HepG2 (cell line): ENCODE measurements around the gene HPD. TPM values are rescaled to one million over a fixed set of nuclear protein-coding genes. Genes with fewer than 3 reads are reported as not detected.

Experiments
- BATF2 ChIP-seq: sonication (generic); formaldehyde crosslinking; IDR thresholded peaks from 2 replicates; pipeline ENCODE4 v1.8.0; 2022; ENCODE audit warnings: mild to moderate bottlenecking, missing genetic modification reagents, moderate library complexity
- CSRNP1 ChIP-seq: sonication (generic); formaldehyde crosslinking; IDR thresholded peaks from 2 replicates; pipeline ENCODE4 v1.8.1; 2023; ENCODE audit warnings: mild to moderate bottlenecking, missing genetic modification reagents
- EP300 ChIP-seq, 3 experiments: sonication (generic) in 1 of 3; formaldehyde crosslinking in 1 of 3; IDR thresholded peaks; 2 replicates each; pipeline versions ENCODE4 v1.5.1 to v1.6.1; 2011 to 2020; ENCODE audit warnings: low read depth in 2 of 3, low read length in 2 of 3, borderline replicate concordance in 1 of 3, improper control_type of control experiment in 1 of 3, mild to moderate bottlenecking in 1 of 3, missing genetic modification reagents in 1 of 3, moderate library complexity in 1 of 3
- FIP1L1 ChIP-seq: fragments of 200-400 bp; formaldehyde crosslinking; IDR thresholded peaks from 2 replicates; pipeline ENCODE4 v1.6.1; 2018; ENCODE audit warnings: low read depth, mild to moderate bottlenecking, low read length, moderate library complexity, borderline replicate concordance; ENCODE audit not compliant: insufficient read depth
- KLF15 ChIP-seq: sonication (generic); formaldehyde crosslinking; IDR thresholded peaks from 2 replicates; pipeline ENCODE4 v1.8.1; 2023; ENCODE audit warnings: borderline replicate concordance, mild to moderate bottlenecking, inconsistent platforms, missing genetic modification reagents, mixed read lengths
- NR2F1 ChIP-seq, 2 experiments: fragments of 450-650 bp in 1 of 2; formaldehyde crosslinking in 1 of 2; IDR thresholded peaks; 2 replicates each; pipeline versions ENCODE4 v1.5.0 to v1.6.1; 2016 to 2020; ENCODE audit warnings: mild to moderate bottlenecking in 1 of 2, missing compliant biosample characterization in 1 of 2, missing genetic modification reagents in 1 of 2, moderate library complexity in 1 of 2
- PRDM4 ChIP-seq: sonication (generic); formaldehyde crosslinking; IDR thresholded peaks from 2 replicates; pipeline ENCODE4 v1.9.0; 2021; ENCODE audit warnings: missing genetic modification reagents, borderline replicate concordance
- RAD51 ChIP-seq: fragments of 450-650 bp; IDR thresholded peaks from 2 replicates; pipeline ENCODE4 v1.6.1; 2016; ENCODE audit warnings: borderline replicate concordance
- SAP130 ChIP-seq: IDR thresholded peaks from 2 replicates; pipeline ENCODE4 v1.6.1; 2016; ENCODE audit warnings: low read depth
- TAF15 ChIP-seq: fragments of 200-400 bp; formaldehyde crosslinking; IDR thresholded peaks from one replicate; pipeline ENCODE4 v1.6.1; 2018; ENCODE audit warnings: mild to moderate bottlenecking, low read depth, low read length; ENCODE audit not compliant: poor library complexity, severe bottlenecking
- TARDBP ChIP-seq: sonication (generic); formaldehyde crosslinking; IDR thresholded peaks from 2 replicates; pipeline ENCODE4 v1.8.0; 2022; ENCODE audit warnings: mild to moderate bottlenecking, missing genetic modification reagents
- TMF1 ChIP-seq: sonication (generic); formaldehyde crosslinking; IDR thresholded peaks from 2 replicates; pipeline ENCODE4 v1.8.1; 2022; ENCODE audit warnings: low read depth, missing genetic modification reagents
- ZBTB33 ChIP-seq: sonication (generic); formaldehyde crosslinking; IDR thresholded peaks from 2 replicates; pipeline ENCODE4 v1.4.0; 2020; ENCODE audit warnings: missing genetic modification reagents
- ZBTB8A ChIP-seq: sonication (generic); formaldehyde crosslinking; IDR thresholded peaks from 2 replicates; pipeline ENCODE4 v1.4.0; 2020; ENCODE audit warnings: mild to moderate bottlenecking, low read depth, missing genetic modification reagents, borderline replicate concordance
- ZNF160 ChIP-seq: sonication (generic); formaldehyde crosslinking; IDR thresholded peaks from 2 replicates; pipeline ENCODE4 v1.8.0; 2022; ENCODE audit warnings: mild to moderate bottlenecking, inconsistent platforms, missing genetic modification reagents
- ZNF337 ChIP-seq: sonication (generic); formaldehyde crosslinking; IDR thresholded peaks from 2 replicates; pipeline ENCODE4 v1.5.1; 2020; ENCODE audit warnings: missing genetic modification reagents, low read depth, mild to moderate bottlenecking, borderline replicate concordance
- ZNF431 ChIP-seq: sonication (generic); formaldehyde crosslinking; IDR thresholded peaks from 2 replicates; pipeline ENCODE4 v1.9.0; 2022; ENCODE audit warnings: missing genetic modification reagents, low read depth, mild to moderate bottlenecking, borderline replicate concordance
- ZNF460 ChIP-seq: sonication (generic); formaldehyde crosslinking; IDR thresholded peaks from 2 replicates; pipeline ENCODE4 v1.5.1; 2020; ENCODE audit warnings: missing genetic modification reagents, mild to moderate bottlenecking, borderline replicate concordance
- polyA plus RNA-seq, 8 experiments: library from polyadenylated mRNA; depleted of rRNA in 3 of 8; stranded (reverse) in 7 of 8; unstranded in 1 of 8; fragments of >200 nt; fragmentation: Illumina TruSeq in 4 of 8; extraction: Trizol in 4 of 8; gene quantifications; 2 replicates each; pipeline versions ENCODE4 v1.2.1 to v1.2.3, GENCODE V29; 2011 to 2016; ENCODE audit warnings: low read depth in 4 of 8, missing spikeins in 1 of 8, mixed read lengths in 1 of 8; ENCODE audit not compliant: insufficient read depth in 1 of 8
- total RNA-seq, 5 experiments: library from RNA; depleted of rRNA; stranded (reverse); fragments of >200 nt; fragmentation: Illumina TruSeq; extraction: Trizol; gene quantifications; 2 replicates each; pipeline ENCODE4 v1.2.3, GENCODE V29; 2016; ENCODE audit warnings: low read depth in 1 of 5
- TF ChIP-seq, protein P1 (sequence below): IDR thresholded peaks from 2 replicates; pipeline ENCODE4 v1.6.1; 2012; ENCODE audit warnings: inconsistent platforms
- TF ChIP-seq, protein P2 (sequence below): sonication (generic); formaldehyde crosslinking; IDR thresholded peaks from 2 replicates; pipeline ENCODE4 v1.4.0; 2020; ENCODE audit warnings: mild to moderate bottlenecking, missing genetic modification reagents

Gene HPD
- total and polyA plus RNA-seq, 2 of the 13 experiments (the other 11 are each of a cell fraction or from before 2014, with no cell fraction given), result 120 to 195 TPM

GRCh38 chr12:121791671-121792551 lies 66.7 kb downstream of the HPD start (continued):
- no peak for TF ChIP-seq ZNF460 (CRISPR knock-in tag)
- TF ChIP-seq CSRNP1 (CRISPR knock-in tag), result no peak
- no peak for TF ChIP-seq NR2F1 (CRISPR knock-in tag; IDR thresholded peaks at IDR 0.05)
- TF ChIP-seq ZNF431, result no peak
- TF ChIP-seq BATF2 (CRISPR knock-in tag), result no peak
- no peak for TF ChIP-seq TARDBP (CRISPR knock-in tag)
- no peak for TF ChIP-seq RAD51
- no peak for TF ChIP-seq PRDM4 (CRISPR knock-in tag)
- no peak for TF ChIP-seq ZNF337 (CRISPR knock-in tag)
- TF ChIP-seq KLF15 (CRISPR knock-in tag), result no peak
- TF ChIP-seq, protein P1, sequence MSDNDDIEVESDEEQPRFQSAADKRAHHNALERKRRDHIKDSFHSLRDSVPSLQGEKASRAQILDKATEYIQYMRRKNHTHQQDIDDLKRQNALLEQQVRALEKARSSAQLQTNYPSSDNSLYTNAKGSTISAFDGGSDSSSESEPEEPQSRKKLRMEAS, result no peak
- no peak for TF ChIP-seq ZNF160 (CRISPR knock-in tag)
- no peak for TF ChIP-seq ZBTB8A (CRISPR knock-in tag)
- TF ChIP-seq ZBTB33 (CRISPR knock-in tag), result no peak
- peak in 1 of 2 experiments; percentile 31; a peak in 1 of 4 replicates for TF ChIP-seq EP300 (IDR thresholded peaks at IDR 0.05; ENCODE audit: low read depth in 2 of 2, low read length in 2 of 2)
- TF ChIP-seq EP300 (CRISPR knock-in tag; IDR thresholded peaks at IDR 0.05; ENCODE audit: borderline replicate concordance), result 0 out of 2 replicates have a peak, but pooled peaks have one; percentile 13
- TF ChIP-seq FIP1L1, result no peak
- no peak for TF ChIP-seq TMF1 (CRISPR knock-in tag)
- peak; percentile 76 for TF ChIP-seq SAP130 (CRISPR knock-in tag)
- no peak for TF ChIP-seq TAF15
- TF ChIP-seq, protein P2, sequence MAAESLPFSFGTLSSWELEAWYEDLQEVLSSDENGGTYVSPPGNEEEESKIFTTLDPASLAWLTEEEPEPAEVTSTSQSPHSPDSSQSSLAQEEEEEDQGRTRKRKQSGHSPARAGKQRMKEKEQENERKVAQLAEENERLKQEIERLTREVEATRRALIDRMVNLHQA (CRISPR knock-in tag), result no peak
